A549 treated with RU486 at 1 μM for 4 hours (cell line): ENCODE measurements around the gene CTNS. TPM values are rescaled to one million over a fixed set of nuclear protein-coding genes. Genes with fewer than 3 reads are reported as not detected.

ENCODE experiments used
- total RNA-seq: library from RNA; stranded (reverse); fragments of 200-300 nt; extraction: Qiagen RNA extraction; gene quantifications from 5 replicates; pipeline ENCODE4 v1.2.3, GENCODE V29; 2022; ENCODE audit warnings: low read depth

Gene CTNS
- 12.9 to 15.3 TPM (median 13.3 TPM) in 5 replicates for total RNA-seq

GRCh38 chr17:3636154-3636907 is at the start of gene CTNS, which contains the start of gene SHPK:
Gene CTNS (plus strand): TSS chr17:3636760. CDS start chr17:3640207, 3,447 bp downstream.
Gene SHPK (minus strand): TSS chr17:3636250. CDS start chr17:3636219, 31 bp downstream.

GRCh38 chr17:3668279-3669084 is 31.9 kb downstream of the CTNS start, which contains the start of the genes EMC6 and TAX1BP3:
Gene EMC6 (plus strand): TSS chr17:3668812. CDS start chr17:3669147, 335 bp downstream.
Gene TAX1BP3 (minus strand): TSS chr17:3668578. CDS start chr17:3668526, 52 bp downstream.

GRCh38 chr17:3695723-3696411 is 59.3 kb downstream of the CTNS start, which contains the start of gene P2RX5:
Gene P2RX5 (minus strand): TSS chr17:3696155. CDS start chr17:3696005, 150 bp downstream.

Other genes with a start within 250 kb of the CTNS start
- not detected in 5 replicates for gene OR1E1, start 238.3 kb upstream of the CTNS start, total RNA-seq
- not detected in 5 replicates for gene OR3A3, start 225.4 kb upstream of the CTNS start, total RNA-seq
- gene OR1E2, start 202.9 kb upstream of the CTNS start, total RNA-seq: not detected in 5 replicates
- not detected in 5 replicates for gene SPATA22, start 164.9 kb upstream of the CTNS start, total RNA-seq
- gene ASPA, start 160.8 kb upstream of the CTNS start, total RNA-seq: not detected in 5 replicates
- 0.22 to 0.34 TPM (median 0.31 TPM) in 5 replicates for gene TRPV3, start 78.9 kb upstream of the CTNS start, total RNA-seq
- gene TRPV1, start 27.3 kb upstream of the CTNS start, total RNA-seq: 3.0 to 5.1 TPM (median 4.1 TPM) in 5 replicates
- gene SHPK, start 510 bp upstream of the CTNS start, total RNA-seq: 12.0 to 16.6 TPM (median 15.1 TPM) in 5 replicates
- 272 to 346 TPM (median 308 TPM) in 5 replicates for gene TAX1BP3, start 31.8 kb downstream of the CTNS start, total RNA-seq
- gene EMC6, start 32.1 kb downstream of the CTNS start, total RNA-seq: 113 to 164 TPM (median 164 TPM) in 5 replicates
- 15.2 to 23.3 TPM (median 21.4 TPM) in 5 replicates for gene P2RX5, start 59.4 kb downstream of the CTNS start, total RNA-seq
- gene HASPIN, start 87.1 kb downstream of the CTNS start, total RNA-seq: 13.7 to 16.9 TPM (median 13.9 TPM) in 5 replicates
- gene ITGAE, start 164.4 kb downstream of the CTNS start, total RNA-seq: 94.5 to 108 TPM (median 99.9 TPM) in 5 replicates
- gene NCBP3, start 209.5 kb downstream of the CTNS start, total RNA-seq: 30.5 to 35.2 TPM (median 31.0 TPM) in 5 replicates